Body of pancreas (tissue), 4 donors: ENCODE measurements around the gene TCF7L1.

Experiments used
- CTCF ChIP-seq, 7 experiments: fragments of 450-650 bp in 4 of 7; fragments of 200-600 bp in 3 of 7; sonication (generic) in 3 of 7; IDR thresholded peaks; one replicate each; pipeline ENCODE4 v1.5.1; 2016 to 2019; ENCODE audit warnings: antibody characterized with exemption in 7 of 7
- POLR2A ChIP-seq, 3 donors: fragments of 450-650 bp; IDR thresholded peaks; one replicate each; pipeline ENCODE4 v1.6.1; 2016; ENCODE audit warnings: antibody characterized with exemption in 3 of 3, mild to moderate bottlenecking in 2 of 3

- TF ChIP-seq CTCF (IDR thresholded peaks at IDR 0.05): no peak
- TF ChIP-seq POLR2A (IDR thresholded peaks at IDR 0.05): no peak
Measured at GRCh38 chr2:85319796-85320195, 186.6 kb downstream of the TCF7L1 start.
